Activated CD8-positive, alpha-beta memory T cell treated with anti-CD3 and anti-CD28 coated beads, Interleukin-2, amount 50 U/mL, for 4 hours (primary cell): ENCODE results near the gene THAP9.
"Not testable (repeated sequence)": the region's sequence is repeated elsewhere in the genome, so short reads cannot be mapped to it uniquely, and the experiment has no call there.

Experiments
- DNase-seq: peaks from one replicate; pipeline ENCODE4 v3.0.0-alpha.2; 2020

The THAP9 gene, protein sequence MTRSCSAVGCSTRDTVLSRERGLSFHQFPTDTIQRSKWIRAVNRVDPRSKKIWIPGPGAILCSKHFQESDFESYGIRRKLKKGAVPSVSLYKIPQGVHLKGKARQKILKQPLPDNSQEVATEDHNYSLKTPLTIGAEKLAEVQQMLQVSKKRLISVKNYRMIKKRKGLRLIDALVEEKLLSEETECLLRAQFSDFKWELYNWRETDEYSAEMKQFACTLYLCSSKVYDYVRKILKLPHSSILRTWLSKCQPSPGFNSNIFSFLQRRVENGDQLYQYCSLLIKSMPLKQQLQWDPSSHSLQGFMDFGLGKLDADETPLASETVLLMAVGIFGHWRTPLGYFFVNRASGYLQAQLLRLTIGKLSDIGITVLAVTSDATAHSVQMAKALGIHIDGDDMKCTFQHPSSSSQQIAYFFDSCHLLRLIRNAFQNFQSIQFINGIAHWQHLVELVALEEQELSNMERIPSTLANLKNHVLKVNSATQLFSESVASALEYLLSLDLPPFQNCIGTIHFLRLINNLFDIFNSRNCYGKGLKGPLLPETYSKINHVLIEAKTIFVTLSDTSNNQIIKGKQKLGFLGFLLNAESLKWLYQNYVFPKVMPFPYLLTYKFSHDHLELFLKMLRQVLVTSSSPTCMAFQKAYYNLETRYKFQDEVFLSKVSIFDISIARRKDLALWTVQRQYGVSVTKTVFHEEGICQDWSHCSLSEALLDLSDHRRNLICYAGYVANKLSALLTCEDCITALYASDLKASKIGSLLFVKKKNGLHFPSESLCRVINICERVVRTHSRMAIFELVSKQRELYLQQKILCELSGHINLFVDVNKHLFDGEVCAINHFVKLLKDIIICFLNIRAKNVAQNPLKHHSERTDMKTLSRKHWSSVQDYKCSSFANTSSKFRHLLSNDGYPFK

DNA sequence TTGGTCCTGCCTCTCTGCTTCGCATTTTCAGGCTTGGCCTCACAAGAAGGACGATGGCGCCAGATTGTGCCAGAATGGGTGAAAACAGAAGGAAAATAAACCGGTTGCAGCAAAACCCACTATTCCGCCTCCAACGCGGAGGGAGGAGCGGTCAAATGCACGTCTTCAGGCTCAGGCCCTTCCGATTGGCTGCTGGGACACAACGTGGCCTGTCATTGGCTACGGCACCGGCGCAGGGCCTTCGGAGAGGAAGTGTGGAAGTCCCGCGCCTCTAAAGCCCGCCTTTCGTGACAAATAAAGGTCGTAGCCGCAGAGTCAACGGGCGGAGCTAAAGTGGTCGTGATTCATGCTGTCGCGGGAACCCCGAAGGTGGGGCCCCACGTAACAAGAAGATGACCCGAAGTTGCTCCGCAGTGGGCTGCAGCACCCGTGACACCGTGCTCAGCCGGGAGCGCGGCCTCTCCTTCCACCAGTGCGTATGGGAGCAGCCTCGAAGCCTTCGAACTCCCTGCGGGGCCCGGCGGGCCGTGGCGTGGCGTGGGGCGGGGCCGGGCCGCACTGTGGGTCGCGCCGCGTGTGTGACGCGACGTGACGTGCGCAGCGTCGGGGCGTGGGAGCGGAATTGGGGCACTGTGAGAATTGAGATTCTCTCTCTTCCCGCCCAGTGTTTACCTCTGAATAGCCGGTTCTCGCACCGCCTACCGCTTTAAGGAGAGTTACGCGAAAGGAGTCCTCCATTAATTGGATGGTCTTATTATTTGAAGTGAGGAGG lies at the start of gene THAP9:
Gene THAP9 (plus strand): TSS at position 325 of the 772 bp plus-strand sequence. CDS start 68 bp downstream, at position 393.
- peak; percentile 96 for DNase-seq

DNA sequence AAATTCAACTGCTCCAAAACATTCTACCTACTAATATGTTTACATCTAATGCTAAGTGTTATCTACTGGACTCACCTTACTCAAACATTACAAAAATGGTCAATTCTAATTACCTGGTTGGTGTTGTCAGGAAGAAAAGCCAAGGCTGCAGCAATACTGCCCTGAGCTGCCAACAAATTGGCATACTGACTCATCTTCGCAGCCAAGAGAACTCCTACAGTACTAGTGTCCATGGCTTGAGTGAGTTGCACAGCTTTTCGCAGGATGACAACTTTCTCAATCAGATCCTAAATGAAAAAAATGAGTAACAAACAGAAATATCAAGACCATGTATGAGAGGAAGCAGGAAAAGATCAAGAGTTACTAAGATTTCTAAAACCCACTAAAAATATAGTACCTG lies 49.2 kb upstream of the THAP9 start:
- no peak for DNase-seq

DNA sequence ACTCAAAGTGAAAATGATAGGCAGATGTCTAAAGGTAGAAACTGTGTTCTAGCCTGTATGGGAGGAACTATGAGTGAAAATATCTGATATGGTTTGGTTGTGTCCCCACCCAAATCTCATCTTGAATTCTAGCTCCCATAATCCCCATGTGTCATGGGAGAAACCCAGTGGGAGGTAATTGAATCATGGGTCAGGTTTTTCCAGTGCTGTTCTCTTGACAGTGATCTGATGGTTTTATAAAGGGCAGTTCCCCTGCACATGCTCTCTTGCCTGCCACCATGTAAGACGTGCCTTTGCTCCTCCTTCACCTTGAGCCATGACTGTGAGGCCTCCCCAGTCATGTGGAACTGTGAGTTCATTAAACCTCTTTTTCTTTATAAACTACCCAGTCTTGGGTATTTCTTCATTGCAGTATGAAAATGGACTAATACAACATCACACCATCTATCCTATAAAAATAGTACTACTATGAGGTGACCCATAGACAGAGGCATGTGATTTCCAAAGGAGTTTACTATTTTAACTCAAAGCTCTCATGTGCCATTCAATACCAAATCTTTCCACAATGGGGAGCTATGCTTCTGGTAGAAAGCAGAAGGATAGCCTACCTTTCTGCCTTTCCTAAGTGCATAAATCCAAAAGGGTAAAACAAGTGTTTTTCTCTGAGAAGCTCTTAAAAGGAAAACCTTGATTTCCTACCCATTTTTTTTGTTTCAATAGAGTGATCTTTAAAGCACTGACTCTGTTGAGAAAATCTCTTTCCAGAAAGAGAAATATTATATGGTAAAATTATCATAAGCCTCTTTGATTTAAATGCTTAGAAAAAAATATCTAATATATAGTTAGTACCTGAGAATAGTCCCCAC lies 48.4 kb upstream of the THAP9 start:
- DNase-seq, result no peak

DNA sequence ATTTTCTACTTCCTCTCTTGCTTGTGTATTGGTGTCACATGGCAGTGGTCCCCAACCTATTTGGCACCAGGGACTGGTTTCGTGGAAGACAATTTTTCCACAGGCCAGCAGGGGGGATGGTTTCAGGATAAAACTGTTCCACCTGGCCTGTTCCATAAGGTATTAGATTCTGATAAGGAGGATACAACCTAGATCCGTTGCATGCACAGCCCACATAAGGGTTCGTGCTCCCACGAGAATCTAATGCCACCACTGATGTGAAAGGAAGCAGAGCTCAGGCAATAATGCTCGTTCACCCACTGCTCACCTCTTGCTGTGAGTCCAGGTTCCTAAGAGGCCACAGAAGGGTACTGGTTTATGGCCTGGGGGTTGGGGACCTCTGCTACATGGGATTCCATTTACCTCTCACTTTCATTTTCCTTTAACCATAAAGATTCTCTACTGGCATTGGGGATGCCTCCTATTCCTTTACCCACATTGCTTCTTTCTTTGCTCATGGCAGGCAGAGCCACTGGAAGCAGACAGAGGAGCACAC lies 47.7 kb upstream of the THAP9 start:
- DNase-seq, result no peak

DNA sequence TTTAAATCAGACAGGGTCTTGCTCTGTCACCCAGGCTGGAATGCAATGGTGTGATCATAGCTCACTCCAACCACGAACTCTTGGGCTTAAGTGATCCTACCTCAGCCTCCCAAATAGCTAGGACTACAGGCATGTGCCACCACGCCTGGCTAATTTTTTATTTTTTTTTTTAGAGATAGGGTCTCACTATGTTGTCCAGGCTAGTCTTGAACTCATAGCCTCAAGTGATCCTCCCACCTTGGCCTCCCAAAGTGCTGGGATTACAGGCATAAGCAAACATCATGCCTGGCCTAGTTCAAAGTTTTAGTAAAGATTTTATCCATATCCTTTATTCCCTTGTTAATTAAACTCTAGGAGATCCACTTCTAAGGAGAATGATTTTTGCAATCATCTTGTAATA lies 40.0 kb upstream of the THAP9 start:
- not testable (repeated sequence) for DNase-seq

DNA sequence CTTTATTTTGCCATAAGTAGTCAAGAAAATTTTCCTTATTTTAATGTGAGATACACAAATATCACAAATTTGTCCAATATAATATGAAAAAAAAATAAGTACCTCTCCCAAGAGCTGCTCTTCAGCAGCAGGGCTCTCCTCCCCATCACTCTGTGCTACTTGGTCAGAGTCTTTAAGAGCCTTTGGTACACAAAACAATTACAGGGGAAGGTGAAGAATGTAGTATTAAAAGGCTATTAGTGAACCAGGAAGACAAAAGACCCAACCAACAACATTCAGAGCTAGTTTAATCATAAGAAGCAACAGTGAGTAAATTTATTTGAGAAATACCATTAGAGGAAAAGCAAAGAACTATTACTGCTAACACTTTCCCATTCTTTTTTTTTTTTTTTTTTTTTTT lies 39.0 kb upstream of the THAP9 start:
- no peak for DNase-seq

DNA sequence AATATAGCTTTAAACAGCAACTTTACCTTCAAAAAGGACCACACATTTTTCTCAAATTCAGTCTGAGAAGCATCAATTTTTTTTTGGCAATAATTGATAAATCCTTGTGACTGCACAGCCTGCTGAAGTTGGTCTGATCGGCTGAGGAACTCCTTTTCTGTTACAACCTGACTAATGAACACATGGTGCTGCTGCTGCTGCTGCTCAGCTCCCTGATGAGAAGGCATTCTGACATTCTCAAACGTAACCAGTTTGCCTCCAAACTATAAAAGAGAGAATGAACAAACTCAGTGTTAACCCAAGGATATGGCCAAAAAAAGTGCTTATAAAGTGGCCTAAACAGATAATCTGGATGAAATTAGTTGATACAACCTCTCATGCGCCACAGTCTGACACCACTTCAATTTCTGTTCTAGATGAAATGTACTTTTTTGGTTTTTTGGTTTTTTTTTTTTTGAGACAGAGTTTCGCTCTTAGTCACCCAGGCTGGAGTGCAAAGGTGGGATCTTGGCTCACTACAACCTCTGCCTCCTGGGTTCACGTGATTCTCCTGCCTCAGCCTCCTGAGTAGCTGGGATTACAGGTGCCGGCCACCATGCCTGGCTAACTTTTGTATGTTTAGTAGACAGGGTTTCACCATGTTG lies 36.1 kb upstream of the THAP9 start:
- no peak for DNase-seq

DNA sequence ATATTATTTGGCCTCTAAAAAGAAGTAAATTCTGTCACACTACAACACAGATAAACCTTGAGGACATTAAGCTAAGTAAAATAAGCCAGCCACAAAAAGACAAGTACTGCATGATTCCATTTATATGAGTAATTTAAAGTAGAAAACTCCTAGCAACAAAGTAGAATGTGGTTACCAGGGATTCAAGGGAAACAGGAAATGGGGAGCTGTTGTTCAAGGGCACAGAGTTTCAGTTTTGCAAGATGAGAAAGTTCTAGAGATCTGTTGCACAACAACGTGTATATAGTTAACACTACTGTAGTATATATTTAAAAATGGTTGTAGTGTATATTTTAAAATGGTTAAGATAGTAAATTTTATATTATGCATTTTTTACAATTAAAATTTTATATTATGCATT lies 34.9 kb upstream of the THAP9 start:
- no peak for DNase-seq

DNA sequence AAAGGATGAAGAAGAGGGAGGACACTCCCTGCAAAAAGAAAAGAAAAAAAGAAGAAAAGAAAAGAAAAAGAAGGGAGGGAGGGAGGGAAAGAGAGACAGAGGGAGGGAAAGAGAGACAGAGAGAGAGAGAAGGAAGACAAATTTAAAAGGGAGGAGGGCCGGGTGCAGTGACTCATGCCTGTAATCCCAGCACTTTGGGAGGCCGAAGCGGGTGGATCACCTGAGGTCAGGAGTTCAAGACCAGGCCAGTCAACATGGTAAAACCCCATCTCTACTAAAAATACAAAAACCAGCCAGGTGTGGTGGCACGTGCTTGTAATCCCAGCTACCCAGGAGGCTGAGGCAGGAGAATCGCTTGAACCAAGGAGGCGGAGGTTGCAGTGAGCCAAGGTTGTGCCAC lies 34.5 kb upstream of the THAP9 start:
- not testable (repeated sequence) for DNase-seq

DNA sequence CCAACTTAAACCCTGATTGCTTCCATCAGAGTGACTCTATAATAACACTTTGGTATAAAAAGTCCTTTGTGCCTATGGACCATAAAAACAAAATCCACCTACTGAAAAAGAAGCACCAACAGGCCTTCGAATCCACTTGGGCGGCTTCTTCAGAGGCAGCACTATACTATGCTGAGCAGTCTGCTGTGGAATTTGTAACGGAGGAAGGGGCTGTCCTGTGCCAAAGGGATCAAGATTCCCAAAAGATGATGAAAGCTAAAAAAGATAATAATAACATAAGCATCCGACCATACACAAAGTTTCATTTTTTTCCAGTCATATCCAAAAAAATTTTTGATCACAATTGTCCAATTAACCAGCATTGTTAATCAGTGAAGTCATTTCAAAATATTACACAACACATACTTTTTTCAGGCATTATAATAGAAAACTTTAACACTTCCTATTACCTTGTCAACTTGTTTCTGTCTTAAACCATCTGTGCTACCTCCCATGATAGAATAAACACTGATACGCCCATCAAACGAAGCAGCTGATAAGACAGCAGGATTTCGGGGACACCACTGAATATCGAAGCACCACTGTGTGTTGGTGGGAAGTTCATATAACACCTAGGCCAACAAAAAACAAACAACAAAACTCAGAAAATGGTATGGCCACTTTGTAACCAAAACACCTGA lies 33.7 kb upstream of the THAP9 start:
- no peak for DNase-seq

DNA sequence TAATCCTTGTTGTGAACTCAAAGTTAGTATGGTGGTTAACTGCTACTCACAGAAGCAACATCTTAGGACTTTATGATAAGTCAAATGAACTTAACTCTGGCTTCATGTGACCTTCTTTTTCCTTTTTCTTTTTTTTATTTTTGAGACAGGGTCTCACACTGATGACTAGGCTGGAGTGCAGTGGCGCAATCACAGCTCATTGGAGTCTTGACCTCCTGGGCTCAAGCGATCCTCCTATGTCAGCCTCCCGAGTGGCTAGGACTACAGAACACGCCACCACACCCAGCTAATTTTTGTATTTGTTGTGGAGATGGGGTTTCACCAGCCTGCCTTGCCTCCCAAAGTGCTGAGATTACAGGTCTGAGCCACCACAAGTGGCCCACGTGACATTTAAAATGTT lies 32.0 kb upstream of the THAP9 start:
- no peak for DNase-seq

DNA sequence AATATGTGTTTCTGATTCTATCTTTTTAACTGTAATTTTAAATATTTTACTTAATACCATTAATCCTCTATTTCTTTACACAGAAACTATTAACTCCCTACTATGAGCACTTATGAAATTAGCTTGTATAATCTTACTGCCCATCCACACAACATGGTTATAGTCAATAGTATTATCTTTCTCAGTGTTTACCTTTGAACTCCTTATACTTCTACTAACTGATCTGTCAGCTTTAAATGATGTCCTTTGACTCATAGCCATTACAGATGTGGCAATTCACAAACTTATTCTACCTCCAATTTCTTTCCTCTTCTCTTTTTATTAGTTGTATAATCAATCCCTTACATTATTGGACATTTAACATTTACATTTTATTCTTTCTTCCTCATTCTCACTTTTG lies 15.1 kb upstream of the THAP9 start:
- DNase-seq, result no peak

DNA sequence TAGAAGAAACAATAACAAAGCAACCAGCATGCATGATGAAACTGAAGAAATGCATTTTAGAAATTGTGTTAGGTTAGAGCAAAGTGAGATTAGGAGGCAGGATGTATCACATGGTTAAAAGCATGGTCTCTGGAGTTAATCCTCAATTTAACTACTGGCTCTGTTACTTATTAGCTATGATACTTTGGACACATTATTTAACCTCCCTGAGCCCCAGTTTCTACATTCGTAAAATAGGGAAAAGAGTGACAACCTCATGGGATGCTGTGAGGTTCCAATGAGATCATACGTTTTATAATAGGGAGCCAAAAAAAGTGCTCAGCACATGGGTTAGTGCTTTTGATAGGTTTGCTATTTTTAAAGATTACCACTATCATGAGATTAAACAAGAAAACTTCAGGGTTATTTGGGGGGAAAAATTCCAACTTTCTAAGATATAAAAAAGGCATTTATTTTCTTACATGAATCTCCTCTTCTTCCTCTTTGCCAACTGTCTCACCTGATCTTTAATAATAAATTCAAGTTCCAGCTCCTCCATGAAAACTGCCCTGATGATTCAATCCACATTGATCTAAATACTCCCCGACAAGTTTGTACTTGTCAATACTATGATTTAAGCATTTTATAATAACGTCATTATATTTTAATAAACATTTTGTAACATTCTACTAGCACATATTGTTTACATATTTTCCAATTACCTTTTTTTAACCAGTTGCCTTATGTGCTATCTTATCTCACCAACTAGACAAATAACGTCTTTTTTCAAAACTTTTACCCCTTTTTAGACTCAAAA lies 14.2 kb upstream of the THAP9 start:
- no peak for DNase-seq

DNA sequence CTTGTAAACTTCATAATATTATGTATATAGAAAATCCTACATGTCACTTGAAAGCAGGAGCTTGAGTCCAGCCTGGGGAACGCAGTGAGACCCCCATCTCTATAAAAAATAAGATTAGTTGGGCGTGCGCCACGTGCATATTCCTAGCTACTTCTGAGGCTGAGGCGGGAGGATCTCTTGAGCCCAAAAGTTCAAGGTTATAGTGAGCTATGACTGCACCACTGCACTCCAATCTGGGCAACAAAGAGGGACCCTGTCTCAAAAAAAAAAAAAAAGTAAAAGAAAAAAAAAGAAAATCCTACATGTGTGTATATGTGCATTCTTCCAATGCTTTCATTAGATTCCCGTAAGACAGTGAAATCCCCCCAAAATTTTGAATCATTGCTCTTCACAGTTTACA lies 11.2 kb upstream of the THAP9 start:
- no peak for DNase-seq

DNA sequence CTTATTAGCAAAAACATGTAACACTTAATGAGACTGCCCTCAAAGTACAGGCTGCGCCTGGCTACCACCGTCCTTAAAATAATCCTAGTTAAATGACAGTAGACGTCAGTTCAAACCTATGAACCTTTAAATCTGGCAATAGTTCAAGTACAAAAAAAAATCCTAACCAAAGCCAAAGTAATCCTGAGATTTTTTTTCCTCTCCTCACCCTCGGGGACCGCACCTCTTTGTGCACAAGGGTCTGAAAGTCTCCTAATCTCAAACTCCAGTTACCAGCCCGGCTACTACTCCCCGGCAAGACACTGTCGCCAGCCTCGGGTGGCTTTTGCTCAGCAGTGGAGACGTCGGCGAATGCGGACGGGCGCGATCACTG lies 10.0 kb upstream of the THAP9 start:
- no peak for DNase-seq

DNA sequence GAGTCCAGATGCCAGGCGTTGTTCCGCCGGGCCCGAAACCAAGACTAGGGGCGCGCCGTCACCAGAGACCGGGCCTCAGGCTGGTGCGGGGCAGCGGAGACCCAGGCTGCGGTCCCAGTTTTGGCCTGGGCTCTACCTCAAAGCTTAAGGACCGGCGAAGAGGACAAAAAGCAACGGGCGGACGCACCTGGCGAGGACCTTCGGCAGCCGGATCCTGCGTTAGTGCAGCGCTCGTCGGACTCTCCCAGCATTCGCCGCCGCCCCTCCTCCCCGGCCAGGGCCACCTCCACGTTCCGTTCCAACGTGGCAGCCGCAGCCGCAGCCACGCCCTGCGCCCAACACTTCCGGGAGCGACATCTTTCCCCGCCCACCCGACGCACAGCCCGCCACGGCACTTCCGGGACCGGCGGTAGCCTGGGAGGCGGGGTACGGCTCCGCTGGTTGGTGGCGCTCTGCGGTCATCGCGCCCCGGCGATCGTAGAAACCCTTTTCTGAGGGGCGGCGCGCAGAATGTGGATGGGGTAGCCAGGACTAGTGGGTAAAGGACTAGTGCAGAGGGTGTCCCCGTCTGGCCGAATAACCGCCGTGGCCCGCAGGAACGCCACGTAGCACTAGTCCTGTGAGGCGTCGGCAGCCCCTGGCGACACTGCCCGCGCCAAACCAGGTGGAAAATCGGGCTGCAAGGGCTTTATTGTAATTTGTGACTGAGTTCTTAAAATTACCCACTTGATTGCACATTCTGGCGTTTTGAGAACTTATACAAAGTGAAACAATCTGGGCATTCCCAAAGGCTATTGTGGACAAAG lies 9.4 kb upstream of the THAP9 start, which contains the start of gene SEC31A:
Gene SEC31A (minus strand): TSS at position 253 of the 806 bp plus-strand sequence. CDS start 9,217 bp downstream, outside the sequence.
- peak; percentile 97 for DNase-seq

DNA sequence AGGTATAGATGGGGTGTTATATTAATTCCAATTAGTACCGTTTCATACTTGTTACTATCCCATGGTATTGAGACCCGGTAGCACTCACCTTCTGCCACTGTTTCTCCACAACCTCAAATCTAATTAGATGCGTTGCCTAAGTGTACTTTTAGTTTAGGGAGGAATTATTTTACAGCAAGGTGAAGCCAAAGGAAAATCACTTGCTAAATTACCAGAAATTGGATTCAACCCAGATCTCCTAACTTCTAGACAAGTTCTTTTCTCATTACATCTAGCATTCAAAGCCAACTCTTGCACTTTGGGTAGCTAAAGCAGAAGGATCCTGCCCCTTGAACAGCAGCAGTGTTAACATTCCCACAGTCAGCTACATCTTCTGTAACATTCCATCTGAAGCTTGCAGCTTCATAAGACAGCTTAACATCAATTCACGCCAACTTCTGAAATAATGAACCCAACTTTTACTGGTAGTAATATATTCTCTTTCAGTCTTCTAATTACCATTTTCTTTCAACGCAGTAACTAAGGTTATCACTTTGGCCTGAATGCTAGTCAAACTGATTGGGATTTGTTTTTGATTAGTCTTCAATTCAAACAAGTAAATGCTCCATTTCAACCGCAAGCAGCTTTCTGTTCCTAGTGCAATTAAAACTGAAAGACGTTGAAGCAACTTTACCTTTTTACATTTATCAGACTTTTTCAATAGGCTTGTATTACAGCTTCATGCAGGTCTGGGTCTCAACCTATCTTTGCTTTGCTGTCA lies 8.6 kb upstream of the THAP9 start:
- no peak for DNase-seq

DNA sequence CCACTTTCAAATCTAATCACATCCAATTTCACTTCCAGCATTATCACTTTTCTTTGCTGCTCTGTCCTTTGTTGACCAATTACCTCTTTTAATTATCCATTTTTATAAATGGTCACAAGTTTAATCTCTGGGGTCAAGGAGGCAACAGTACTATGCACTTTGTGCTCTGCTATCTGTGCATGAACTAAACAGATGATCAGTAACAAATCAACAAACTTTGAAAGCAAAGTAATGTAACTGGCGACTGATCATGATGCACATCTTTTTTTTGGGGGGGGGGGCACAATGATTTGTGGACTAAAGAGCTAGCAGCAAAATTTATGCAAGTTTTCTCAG lies 8.1 kb upstream of the THAP9 start:
- no peak for DNase-seq
